ENCODE results near the gene EGFR.

The EGFR gene

DNA sequence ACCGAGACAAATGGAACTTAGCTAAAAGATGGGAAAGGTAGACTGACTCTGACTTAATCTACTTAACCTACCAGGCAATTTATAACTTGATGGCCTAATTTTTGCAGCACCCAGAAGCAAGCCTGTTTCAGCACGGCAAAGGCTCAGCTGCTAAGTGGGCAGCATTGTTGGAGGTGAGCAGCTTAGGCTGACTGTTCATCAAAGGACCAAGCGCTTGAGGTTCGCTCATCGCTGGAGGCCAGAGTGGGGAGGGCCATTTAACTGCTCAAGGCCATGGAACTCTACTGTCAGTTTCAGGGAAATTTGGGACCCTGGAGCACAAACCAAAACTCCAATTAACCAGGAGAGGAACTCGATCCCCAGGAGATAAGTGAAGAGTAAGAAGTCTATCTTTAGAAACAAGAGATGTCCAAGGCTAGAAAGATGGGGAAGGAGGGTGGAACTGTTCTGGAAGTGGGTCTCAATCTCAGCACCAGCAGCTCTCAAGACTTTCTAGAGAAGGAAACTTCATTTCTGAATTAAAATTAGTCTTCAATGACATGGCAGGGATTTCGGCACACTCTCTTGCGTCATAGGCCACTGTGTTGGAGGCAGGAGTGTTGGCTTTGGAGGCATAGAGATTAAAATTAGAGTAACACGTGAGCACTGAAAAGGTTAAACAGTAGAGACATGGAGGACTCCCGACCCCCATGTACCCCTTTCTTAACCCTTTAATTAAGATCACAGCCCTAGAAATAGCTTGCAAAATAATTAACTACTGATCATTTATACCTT lies 43.1 kb downstream of the EGFR start:
- no peak for DNase-seq (ENCODE audit: low read depth in 2 of 2)

DNA sequence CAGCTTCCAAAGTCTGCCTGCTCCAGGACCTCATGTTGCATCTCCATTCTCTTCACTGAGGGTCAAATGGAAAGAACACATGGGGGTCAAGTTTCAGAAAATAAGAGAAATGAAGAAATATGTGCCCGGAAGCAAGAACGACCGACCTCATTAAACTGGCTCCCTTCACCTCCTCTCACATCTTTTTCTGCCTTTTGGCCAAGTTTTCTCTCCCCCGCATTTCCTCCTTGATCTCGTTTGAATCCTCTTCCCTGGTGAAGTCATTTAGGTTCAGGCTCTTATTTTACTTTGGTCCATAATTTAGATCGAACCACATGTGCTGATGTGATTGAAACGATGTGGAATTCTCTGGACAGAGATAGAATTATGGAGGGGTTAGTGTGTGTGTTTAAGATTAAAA lies 44.2 kb downstream of the EGFR start:
- DNase-seq (ENCODE audit: low read depth in 2 of 2), result no peak

DNA sequence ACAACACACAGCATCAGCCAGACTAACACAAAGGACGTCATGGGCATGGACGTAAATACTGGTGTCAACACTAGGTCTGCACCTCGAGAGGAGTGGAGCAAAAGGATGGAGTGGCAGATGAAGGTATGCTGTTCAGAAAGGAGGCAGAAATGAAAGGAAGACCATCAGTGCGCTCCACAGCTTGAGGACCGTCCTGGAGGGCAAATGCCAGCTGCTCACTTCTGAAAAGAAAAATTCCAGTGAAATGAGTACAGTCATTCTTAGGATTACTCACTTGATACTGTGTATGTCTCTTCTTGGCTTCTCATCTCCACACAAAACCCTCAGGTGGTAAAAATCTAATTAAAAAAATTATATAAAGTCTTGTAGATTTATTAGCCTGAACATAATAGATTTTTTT lies 44.8 kb downstream of the EGFR start:
- DNase-seq (ENCODE audit: low read depth in 2 of 2), result no peak

DNA sequence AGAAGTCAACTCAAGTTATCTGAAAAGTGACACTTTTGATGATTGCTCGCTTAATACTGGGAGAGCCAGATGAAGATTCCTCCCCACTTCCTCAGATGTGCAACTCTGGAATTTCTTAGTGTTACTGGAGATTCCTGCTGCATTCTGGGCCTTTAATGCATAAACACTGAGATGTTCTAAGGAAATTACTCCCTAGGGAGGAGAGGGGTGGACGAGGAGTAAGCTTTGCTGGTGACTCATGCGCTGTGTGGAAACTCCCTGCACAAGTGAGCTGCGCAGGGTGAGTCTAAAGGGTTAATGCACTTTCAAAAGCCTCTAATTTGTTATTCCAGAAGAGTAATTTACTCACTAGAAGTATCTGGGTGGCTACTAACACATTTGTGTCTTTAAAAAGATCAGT lies 46.3 kb downstream of the EGFR start:
- no peak for DNase-seq (ENCODE audit: low read depth in 2 of 2)

DNA sequence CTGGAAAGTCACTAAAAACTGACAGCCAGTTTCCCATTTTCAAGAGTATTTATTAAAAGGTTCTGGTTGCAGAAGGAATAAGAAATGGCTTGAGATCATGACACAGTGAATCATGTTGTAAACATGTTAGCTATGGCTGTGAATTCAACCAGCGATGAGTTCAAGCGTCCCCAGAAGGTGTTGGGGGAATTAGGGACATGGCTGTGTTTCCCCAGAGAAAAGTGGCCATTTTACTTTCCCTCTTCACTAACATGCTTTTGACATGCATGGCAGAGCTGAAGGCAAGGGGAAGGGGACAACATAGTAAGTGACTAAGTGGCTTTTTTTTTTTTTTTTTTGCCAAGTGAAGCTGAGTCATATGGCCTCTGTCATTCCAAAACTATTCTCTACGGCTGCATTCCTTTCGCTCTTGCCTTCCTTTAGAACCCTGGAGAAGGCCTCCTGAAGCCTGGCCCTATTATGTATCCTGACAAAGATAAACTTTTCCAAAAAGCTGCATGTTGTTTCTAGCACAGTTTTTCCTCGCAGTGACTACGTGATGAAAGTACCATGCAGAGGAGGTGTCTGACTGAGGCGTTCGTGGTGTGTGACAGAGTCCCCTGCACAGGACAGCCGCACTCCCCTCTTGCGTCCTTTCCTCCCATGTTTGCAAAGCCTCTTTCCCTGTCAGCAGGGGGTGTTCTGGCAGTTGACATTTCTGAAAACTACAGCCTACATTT lies 46.9 kb downstream of the EGFR start:
- no peak for DNase-seq (ENCODE audit: low read depth in 2 of 2)

DNA sequence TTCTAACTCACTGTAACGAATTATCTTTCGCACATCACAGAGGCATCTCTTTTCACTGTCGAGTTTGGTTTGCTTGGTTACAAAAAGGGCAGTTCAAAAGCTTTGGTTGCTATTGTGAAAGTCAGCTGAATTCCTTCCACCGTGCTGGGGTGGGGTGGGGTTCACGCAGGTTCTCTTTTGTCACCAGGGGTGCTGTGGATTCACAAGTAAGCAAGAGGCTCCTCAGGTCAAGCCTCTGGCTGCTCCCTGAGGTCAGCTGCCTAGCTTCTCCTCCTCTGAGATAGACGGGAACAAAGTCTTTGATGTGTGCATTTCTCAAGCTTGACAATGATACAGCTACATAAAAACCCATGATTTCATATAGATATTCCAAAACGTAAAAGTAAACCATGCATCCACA lies 47.7 kb downstream of the EGFR start:
- DNase-seq (ENCODE audit: low read depth in 2 of 2), result no peak

DNA sequence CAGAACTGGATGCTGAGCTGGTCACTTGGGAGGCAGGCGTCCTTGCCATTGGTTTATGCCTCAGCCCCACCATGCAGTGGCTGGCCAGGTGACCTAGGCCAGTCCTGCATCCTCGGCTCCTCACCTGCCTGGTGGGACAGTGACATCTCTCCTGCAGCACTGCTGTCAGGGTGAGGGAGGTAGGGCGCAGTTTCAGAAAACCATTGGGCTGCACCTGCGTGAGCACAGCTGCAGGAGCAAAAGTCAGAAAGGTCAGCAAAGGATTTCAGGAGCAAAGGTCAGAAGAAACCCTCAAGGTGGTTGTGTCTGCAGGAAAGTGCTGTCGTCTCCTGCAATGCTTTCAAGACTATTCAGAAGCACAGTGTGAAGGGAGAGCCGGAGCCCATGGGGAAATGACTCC lies 48.1 kb downstream of the EGFR start:
- DNase-seq (ENCODE audit: low read depth in 2 of 2), result no peak

DNA sequence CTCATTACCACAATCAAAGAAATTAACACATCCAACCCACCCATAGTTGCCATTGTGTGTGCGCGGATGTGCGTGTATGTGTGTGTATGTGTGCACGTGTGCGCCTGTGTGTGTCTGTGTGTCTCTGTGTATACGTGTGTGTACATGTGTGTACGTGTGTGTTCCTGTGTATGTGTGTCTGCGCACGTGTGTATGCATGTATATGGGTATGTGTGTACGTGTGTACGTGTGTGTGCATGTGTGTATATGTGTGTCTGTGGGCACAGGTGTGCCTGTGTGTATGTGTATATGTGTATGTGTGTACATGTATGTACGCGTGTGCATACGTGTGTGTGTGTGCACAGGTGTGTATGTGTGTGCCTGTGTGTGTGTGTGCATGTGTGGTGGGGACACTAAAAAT lies 48.9 kb downstream of the EGFR start:
- DNase-seq (ENCODE audit: low read depth in 2 of 2), result no peak

DNA sequence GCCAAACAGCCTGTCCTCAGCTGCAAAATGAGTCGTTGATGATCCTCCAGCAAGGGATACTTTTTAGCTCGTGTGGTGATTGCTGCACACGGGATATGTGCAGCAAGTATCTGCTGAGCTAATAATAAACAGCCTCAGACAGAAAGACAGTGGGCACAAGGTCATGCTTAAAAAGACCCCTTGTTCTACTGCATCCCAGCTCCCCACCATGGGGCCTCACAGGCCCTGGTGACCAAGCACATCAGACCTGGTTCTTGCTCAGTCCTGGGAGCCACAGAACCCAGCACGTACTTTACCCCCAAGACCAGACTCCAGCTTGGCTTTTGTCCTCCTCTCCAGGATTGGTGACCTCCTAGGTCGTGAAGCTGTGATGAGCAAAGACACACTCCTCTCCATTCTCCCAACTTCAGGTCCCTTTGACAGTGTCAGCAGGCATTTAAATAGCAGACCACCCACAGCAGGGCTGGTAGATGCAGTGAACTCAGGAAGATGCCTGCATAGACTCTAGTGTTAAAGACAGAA lies 50.5 kb downstream of the EGFR start:
- DNase-seq (ENCODE audit: low read depth in 2 of 2), result no peak

DNA sequence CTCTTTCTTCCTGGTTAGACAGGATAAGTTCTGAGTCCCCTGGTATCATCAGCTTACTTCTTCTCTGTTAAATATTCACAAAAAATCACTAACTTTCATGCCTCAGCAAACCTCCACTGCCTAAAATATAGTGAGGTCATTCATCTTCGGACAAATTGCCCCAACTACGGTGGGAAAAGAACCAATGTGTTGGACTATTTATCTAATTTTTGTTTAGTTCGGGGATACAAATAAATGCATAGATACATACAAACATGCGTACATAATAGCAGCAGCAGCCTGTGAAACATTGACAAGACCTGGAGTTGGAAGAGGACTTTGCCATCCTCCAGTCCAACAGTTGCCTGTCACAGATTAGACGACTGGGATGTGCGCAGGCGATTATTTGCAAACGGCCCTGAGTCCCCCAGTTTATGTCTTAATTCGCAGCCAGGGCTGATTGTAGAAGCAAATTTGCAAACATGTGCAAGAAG lies 51.5 kb downstream of the EGFR start:
- no peak for DNase-seq (ENCODE audit: low read depth in 2 of 2)

DNA sequence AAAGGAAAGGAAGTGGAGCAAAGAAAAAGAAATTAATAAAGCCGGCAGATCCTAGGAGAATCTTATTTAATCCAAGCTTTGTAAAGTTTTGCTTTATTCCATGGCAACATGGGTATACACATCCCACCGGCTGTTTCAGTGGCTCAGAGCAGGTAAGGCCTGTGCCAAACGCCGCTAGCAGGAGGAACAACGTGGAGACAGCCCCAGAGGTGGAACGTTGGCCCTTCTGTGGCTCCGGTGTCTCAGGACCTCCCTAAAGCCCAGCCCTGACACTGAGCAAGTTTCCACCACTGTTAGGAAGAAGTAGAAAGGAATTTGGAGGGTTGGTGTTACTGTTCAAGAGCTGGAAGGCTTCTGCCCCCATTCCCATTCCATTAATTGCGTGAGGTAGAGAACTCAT lies 52.0 kb downstream of the EGFR start:
- no peak for DNase-seq (ENCODE audit: low read depth in 2 of 2)

DNA sequence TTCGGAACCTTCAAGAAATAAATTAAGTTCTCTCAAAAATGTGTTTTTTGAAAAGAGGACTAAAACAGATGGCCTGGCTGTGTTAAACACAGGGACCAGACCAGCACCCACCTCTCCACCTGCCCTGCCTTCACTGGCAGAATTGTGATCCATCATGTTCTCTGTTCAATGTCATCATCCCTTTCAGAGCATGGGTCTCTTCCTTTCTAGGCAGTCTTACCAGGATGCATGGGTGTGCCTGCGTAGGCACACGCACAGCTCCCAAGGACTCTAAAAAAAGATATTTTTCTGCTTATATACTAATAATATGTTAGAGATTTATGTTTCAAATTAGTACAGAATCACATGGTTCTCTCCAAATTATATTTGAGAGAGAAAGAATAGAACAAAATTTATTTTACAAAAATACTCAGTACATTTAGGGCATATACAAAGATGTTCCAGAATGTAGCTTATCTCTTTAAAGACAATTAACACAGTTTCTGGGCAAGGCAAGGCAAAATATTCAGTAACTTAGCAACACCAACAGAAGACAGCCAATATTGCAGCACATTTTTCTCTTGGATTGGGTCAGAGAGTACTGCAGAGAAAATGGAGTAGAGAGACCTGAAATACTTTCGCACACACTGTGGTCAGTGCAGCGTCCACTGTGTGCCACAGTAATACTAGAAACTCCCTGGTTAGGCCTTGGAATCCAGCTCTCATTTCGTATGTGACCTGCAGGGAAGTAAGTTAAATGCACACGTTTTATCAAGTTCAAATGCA lies 52.8 kb downstream of the EGFR start:
- DNase-seq (ENCODE audit: low read depth in 2 of 2), result no peak

DNA sequence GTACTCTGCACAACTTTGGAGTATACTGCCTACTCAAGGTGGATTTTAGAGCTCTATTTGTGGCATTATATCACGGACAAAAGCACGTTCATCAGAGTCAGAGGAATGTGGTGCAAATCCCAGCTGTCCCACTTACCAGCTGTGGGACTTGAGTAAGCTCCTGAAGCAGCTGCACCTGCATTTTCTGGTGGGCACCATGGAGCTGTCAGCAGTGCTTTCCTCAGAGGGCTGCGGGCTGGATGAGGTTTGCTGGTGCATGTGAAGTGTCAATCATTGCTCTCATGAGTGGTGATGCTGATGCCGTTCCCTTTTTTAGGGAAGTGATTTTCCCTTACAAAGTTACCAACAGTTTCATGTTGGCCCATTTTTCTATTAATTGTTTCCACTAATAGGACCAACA lies 53.4 kb downstream of the EGFR start:
- DNase-seq (ENCODE audit: low read depth in 2 of 2), result no peak

DNA sequence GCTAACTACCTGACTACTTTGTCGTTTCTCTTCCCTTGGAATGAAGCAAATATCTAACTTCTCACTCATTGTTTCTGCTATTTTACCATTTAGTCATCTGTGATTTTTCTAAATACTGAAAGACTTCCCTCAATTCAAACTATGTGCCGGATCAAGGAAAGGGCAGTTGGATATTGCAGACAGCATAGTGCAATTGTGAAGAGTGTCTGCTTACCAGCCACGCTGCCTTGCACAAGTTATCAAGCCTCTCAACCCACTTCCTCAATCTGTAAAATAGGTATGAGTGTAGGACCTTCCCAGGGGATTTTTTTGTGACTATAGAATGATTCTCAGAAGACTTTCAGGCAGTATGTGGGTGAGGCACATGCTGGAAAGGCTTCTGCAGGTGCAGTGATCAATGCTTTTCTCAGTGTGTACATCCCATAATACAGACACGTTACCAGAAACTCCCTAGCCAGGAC lies 54.3 kb downstream of the EGFR start:
- no peak for DNase-seq (ENCODE audit: low read depth in 2 of 2)

DNA sequence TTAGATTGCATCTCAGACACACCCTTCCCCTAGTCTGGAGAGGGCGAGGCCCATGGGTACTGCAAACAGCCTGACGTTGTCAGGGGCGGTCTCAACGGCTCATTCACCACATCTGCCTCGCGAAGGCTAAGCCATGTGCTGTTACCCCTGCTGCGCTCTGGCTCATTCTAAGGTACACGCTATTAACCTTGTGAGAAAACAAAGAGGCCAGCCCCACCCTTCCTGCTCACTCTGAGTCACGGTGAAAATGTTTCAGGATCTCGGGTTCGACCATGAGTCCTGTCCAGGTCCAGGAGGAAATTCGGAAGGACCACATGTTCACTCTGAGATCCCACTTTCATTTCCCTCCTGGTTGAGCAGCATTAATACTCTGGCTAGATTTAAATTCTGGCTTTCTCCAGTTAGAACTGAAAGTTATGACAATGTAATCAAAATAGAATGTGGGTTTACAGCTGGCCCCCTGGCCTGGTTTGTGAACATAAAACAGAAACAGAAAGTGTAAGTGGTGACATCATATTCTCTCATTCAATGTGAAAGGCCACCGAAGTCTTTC lies 55.2 kb downstream of the EGFR start:
- no peak for DNase-seq (ENCODE audit: low read depth in 2 of 2)

DNA sequence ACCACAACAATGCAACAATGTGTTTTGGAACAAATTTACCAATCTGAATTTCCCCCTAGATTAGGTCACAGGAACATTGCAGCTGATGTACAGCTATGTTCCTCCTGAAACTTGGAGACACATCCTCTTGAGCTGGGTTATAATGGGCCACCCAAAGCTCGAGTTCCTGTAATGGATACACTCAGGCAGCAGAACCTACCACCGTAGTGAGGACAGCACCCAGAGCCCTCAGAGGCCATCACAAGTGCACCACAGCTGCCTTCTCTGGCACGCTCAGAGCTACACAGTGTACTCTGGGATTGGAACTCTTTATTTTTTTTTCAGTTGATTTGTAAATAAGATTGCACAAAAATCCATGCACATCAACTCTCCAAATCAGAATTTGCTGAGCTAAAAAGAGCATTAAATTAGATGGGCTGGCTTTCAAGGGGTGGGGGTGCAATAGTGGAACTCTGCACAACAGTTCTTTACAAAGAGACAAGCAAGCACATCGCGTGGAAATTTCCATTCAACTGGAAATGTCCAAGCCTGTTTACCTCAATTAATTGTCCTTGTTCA lies 56.7 kb downstream of the EGFR start:
- DNase-seq (ENCODE audit: low read depth in 2 of 2), result no peak

DNA sequence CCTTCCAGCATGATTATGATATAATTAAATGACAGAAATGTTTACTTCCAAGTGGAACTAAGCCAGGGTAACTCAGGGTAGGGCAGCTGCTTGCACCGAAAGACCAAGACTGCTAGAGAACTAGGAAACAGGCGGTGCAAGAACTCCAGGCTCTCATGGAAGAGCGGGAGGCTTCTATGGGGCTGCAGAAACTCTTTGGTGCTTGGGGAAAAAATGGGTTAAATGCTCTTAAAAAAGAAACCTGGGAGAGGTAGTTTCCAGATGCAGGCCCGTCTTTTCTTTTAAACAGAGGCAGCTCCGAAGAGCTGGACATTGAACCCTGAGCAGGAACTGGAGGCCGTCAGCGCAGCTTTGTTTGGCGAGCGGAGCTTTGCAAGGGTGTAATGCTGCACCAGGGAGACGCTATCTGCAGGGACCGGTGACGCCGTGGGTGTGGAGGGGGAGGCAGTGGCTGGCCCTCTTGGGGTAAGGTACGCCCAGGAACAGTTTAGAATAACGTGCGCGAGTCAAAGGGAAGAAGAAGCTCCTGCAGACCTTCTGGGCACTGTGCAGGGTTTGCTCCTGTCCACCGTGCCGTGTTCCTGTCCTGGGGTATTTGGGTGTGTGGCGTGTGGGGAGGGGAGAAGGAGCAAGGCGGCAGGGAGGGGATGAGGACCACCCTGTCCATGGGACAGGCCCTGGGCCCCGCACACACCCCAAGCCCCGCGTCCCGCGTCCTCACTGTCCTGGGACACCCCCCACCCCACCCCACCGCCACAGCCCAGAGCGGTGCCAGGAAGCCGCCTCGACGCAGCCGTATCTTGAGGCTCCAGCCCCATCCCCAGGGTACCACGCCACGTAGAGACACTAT lies 59.0 kb downstream of the EGFR start:
- no peak for DNase-seq (ENCODE audit: low read depth in 2 of 2)

DNA sequence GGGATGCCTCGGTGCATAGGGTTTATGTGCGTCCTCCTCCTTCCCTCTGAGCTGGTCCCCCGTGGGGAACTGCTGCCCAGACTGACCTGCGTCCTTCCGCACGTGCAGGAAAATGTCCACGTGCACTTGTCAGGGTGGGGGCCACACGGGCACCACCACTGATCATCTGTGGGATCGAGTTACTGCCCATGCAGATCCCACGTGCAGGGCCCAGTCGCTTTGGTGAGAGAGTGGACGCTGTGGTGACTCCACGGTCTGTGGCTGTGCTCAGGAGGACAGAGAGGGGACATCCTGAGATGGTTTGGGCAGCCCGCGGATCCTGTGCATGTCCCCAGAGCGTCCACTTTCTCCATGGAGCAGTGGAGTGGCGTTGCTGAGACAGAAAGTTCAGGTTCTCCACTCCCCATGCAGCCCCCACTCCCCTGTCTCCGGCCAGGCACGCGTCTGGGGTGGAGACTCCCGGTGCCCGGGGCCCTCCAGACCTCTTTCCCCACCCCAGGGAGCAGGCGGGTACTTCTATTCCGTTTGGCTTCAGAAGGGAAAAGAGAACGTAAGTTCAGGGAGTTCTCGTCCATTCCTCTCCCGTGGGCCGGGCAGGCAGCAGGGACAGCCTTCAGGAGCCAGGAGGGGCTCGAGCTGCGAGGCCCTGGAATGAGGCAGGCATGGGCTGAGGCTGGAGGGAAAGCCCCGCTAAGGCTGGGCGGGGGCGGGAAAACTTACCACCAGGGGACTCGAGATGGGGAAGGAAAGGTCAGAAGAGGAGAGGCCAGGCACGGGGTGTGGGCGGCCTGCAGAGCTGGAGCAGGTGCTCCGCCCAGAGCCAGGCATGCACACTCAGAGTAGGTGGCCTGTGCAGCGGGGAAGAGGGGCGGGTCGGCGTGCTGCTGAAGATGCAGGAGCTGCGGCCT lies 59.9 kb downstream of the EGFR start:
- no peak for DNase-seq (ENCODE audit: low read depth in 2 of 2)

DNA sequence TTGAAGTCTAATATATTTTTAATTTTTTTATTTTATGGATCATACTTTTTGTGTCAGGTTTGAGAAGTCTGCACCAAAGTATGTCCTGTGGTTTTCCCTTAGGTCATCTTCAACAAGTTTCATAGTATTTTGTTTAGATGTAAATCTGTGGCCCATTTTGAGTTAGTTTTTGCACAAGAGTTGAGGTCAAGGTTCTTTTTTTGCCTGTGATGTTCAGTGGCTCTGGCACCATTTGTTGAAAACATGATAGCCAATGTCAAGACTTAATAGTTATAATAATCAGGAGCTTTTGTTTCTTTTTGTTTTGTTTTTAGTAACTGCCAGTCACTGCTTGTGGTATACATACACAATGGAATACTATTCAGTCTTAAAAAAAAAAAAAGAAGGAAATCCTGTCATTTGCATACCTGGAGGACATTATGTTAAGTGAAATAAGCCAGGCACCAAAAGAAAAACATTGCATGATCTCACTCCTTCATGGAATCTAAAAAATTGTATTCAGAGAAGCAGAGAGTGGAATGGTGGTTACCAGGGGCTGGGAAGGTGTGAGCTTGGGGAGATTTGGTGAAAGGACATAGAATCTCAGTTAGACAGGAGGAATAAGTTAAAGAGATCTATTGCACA lies 61.3 kb downstream of the EGFR start:
- DNase-seq (ENCODE audit: low read depth in 2 of 2), result no peak

All from activated CD8-positive, alpha-beta memory T cell treated with anti-CD3 and anti-CD28 coated beads for 4 hours (primary cell).